ENCODE measurements around the gene PLEKHN1.
"Not testable (repeated sequence)": the region's sequence is repeated elsewhere in the genome, so short reads cannot be mapped to it uniquely, and the experiment has no call there.

The PLEKHN1 gene

DNA sequence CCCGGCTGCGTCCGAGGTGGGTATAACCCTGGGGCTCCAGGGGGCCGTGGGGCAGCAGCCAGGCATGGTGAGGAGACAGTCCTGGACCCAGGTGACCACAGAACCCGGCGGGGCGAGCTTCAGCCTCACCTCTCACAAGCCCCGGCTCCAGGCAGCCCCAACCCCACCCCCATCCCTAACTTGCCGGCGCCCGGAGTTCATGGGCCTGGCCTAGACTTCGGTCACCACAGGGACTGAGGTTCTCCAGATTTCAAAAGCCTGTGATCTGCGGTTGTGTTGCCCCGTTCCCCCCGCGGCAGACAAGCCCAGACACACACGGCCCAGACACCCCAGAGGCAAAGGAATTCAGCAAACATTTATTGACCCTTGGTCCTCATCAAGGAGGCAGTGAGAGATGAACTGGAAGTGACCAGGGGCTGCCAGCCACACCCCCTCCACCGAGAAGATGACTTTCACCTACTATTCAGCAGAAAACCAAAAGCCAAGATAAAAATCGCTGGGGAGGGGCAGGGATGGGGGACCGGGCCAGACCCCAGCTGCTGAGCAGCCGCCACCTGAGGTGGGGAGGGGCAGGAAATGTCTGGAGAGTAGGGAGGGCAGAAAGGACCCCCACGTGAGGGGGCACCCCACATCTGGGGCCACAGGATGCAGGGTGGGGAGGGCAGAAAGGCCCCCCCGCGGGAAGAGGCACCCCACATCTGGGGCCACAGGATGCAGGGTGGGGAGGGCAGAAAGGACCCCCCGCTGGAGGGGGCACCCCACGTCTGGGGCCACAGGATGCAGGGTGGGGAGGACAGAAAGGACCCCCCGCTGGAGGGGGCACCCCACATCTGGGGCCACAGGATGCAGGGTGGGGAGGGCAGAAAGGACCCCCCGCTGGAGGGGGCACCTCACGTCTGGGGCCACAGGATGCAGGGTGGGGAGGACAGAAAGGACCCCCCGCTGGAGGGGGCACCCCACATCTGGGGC is 29.7 kb downstream of the PLEKHN1 start:
- no peak for DNase-seq (ENCODE audit: low read depth)

DNA sequence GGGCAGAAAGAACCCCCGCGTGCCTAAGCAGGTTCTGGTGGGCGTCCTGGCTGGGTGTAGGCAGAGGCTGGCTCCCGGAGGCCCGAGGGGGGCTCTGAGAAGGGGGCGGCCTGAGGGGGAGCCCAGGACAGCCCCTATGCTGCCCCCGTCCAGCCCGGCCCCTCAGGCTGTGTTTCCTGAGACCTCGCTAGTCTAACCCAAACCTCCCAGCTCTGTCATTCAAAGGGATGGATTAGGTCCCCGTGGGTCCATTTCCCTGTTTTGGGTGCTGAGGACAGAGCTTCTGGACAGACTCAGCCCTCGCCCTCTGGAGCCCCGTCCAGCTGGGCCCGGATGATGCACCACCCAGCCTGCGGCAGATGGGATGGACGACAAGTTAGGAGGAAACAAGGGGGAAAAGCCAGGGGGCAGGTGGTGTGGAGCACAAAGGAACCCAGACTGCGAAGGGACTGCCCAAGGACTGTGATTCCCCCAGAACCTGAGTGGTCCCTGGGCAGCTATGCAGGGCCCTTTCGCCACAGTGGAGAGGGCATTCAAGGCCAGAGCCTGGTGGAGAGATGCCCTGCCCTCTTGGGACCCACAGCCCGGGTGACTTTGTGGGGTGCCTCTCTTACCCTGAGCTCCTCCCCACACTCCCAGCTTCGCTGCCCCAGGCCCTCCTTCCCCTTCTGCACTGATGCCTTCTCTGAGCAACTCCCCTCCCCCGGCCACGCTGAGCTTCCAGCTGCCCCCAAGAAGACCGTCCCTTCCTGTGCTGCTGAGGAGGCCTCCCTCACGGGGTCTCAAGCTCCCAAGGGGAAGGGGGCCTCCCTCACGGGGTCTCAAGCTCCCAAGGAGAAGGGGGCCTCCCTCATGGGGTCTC is 30.8 kb downstream of the PLEKHN1 start:
- no peak for DNase-seq (ENCODE audit: low read depth)

DNA sequence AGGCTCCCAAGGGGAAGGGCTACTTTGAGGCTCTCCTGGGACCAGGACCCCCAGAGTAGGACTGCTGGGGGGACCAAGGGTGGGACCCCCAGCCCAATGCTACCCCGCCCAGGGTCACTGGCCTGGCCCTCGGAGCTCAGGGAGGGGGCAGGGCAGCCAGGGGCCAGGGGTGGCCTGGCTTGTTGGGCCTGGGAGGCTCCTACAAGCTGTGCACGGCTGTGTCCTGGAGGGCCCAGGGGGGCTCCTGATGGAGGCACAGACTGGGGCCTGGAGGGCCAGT is 31.4 kb downstream of the PLEKHN1 start:
- DNase-seq (ENCODE audit: low read depth), result no peak

- no peak for DNase-seq (ENCODE audit: low read depth)
Observed at GRCh38 chr1:997993-998744, 31.9 kb downstream of the PLEKHN1 start.

DNA sequence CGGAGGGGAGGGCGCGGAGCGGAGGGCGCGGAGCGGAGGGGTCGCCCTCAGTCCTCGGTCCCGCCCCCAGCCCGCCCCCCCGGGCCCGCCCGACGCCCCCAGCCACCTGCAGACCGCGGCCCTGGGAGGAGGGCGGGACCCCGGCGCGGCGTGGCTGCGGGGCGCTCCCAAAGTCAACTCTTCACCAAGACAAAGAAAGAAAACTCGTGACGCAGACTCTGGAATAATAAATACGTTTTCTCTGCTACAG is 32.4 kb downstream of the PLEKHN1 start:
- DNase-seq (ENCODE audit: low read depth), result no peak

DNA sequence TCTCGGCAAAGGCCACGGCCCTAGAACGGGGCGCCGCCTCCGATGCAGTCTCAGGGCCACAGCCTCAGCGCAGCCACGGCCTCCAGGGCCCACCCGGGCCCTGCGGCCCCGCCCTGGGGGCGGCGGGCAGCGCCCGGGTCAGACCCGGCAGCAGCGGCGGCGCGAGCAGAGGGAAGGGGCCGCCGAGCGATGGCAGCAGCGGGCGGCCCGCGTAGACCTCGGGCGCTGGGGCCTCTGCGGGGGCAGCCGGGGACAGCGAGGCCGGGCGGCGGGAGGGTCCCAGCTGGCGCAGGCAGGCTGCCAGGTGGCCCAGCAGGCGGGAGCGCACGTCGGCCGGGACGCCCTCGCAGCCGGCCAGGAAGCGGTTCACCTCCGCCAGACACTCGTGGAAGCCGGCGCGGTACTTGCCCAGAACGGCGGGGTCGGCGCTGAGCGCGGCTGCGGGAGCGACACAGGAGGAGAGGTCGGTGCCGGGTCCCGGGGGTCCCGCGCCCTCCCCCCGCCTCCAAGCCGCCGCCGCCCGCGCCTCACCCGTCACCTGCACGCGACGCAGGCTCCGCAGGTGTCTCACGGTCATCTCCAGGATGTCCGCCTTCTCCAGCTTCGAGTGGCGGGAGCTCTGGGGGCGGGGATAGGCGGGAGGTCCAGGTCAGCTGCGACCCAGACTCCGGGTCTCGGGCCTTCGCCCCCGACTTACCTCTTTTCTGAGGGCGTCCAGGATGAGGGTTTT is 32.9 kb downstream of the PLEKHN1 start:
- DNase-seq (ENCODE audit: low read depth), result no peak

DNA sequence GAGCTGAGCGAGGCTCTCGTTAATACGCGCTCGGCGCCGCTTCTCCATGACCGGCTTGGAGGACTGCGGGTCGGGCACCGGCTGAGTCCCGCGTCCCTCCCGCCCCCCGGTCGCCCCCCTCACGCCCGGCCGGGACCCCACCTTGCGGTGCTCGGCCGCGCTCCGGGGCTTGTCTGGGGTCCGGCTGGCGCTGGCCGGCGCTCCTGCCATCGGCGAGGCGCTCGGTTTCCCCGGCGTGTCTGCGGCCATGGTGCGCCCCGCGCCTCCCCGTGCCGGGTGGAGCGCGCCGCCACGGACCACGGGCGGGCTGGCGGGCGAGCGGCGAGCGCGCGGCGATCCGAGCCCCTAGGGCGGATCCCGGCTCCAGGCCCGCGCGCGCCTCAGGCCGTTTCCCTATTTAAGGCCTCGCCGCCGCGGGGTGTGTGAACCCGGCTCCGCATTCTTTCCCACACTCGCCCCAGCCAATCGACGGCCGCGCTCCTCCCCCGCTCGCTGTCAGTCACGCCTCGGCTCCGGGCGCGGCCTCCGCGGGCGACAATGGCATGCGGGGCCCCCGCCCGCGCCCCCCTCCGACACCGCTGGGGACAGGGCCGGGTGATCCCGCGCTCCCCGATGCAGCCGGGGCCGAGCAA is 33.6 kb downstream of the PLEKHN1 start, which contains the start of gene HES4:
Gene HES4 (minus strand): TSS at position 373 of the 632 bp plus-strand sequence. CDS start 124 bp downstream, at position 249.
- no peak for DNase-seq (ENCODE audit: low read depth)

- DNase-seq (ENCODE audit: low read depth), result no peak
Observed at GRCh38 chr1:1000357-1001056, 34.2 kb downstream of the PLEKHN1 start.

DNA sequence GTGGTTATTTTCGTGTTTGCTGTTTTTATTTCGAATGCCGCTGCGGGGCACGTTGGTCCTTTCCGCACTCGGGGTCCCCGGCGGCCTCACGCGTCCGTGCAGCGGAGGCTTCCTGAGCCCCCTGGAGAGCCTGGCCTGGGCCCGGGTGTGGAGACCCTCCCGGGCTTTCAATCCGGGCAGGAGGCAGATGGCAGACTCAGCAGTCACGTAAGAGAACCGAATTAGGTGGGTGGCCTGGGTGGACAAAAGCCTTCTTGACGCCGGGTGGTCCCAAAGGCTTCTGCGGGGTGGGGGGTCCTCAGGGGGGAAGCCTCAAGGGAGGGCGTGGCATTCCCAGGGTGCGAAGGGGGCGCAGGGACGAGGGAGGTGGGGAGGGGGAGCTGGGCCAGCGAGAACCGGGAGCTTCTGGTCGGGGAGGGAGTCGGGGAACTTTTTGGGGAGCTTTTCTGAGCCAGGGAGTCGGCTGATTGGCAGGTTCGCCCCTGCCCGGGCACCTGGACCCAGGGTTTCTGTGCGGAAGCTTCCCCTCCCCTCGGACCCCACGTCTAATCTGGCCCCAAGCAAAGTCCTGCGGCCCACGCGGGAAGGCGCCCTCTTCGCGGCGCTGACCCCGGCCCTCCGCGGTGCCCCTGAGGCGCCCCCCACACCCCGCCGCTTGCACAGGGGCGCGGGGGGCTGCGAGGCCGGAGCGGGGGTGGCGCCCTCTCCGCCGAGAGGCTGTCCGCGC is 34.9 kb downstream of the PLEKHN1 start:
- no peak for DNase-seq (ENCODE audit: low read depth)

- DNase-seq (ENCODE audit: low read depth), result no peak
Observed at GRCh38 chr1:1003618-1004419, 37.5 kb downstream of the PLEKHN1 start.

GRCh38 chr1:1004420-1004779 is 38.1 kb downstream of the PLEKHN1 start:
- no peak for DNase-seq (ENCODE audit: low read depth)

GRCh38 chr1:1004780-1005697 is 38.8 kb downstream of the PLEKHN1 start:
- no peak for DNase-seq (ENCODE audit: low read depth)

- no peak for DNase-seq (ENCODE audit: low read depth)
Observed at GRCh38 chr1:1005774-1006304, 39.6 kb downstream of the PLEKHN1 start.

DNA sequence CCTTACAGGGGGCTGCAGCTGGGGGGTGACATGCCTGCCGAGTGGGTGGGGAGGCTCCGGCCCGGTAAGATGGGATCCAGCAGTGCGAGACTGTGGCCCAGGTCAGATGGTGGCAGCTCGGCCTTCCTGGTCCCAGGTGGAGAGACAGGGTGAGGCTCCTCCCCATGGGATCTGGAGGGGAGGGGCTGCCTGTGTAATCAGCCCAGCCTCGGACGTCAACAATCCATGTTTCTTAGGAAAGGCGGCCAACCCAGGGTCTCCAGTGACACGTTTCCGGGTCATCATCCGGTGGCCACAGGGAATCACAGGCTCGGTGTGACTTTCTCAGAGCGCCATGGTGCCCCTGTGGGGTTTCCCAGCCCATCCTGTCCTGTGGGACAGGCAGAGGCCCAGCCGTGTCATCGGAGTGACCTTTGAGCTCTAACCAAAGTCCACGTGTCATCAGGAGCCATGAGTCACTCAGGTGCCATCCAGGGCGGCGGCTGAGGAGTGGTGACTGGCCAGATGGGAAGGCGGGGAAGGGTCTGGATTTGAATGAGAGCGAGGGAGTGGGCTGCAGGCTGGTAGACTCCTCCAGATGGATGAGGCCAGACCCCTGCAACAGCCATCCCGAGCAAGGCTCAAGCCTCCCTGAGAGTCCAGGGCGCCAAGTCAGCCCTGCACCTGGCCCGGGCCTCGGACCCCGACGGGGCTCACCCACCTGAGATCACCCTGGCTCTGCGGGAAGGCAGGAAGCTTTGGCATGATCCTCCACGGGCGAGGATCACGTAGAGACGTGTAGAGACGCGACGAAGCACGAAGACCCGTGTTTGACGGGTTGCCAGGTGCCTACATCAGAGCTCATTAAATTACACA is 40.2 kb downstream of the PLEKHN1 start:
- DNase-seq (ENCODE audit: low read depth), result no peak

- DNase-seq (ENCODE audit: low read depth), result not testable (repeated sequence)
Observed at GRCh38 chr1:1010131-1010530, 43.8 kb downstream of the PLEKHN1 start.

DNA sequence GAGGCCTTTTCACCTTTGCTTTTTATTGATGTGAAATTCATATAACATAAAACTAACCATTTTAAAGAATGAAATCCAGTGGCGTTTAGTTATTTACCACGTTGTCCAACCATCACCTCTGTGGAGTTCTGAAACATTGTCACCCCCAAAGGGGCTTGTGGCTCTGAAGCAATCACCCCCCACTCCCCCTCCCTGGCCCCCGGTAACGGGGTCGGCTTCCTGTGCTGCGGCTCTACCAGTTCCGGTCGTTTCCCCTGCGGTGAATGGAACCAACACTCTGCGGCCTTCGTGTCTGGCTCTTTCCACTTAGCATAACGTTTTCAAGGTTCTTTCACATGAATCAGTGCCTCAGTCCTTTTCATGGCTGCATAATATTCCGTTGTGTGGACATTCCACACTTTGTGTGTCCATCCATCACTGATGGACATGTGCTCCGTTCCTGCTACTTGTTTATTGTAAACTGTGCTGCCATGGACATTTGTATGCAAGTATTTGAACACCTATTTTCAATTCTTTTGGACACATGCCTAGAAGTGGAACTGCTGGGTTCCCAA is 45.2 kb downstream of the PLEKHN1 start:
- DNase-seq (ENCODE audit: low read depth), result no peak

DNA sequence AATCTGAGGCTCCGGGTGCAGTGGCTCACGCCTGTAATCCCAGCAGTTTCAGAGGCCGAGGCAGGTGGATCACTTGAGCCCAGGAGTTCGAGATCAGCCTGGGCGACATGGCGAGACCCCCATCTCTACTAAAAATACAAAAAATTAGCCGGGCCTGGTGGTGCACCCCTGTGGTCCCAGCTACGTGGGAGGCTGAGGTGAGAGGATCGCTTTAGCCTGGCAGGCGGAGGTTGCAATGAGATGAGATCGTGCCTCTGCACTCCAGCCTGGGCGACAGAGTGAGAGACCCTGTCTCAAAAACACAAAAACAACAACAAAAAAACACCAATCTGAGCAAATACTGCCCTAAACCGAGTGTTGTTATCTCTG is 46.4 kb downstream of the PLEKHN1 start:
- DNase-seq (ENCODE audit: low read depth), result not testable (repeated sequence)
